ENCODE data around the gene LENG8. TPM values are rescaled to one million over a fixed set of nuclear protein-coding genes. Genes with fewer than 3 reads are reported as not detected.

The LENG8 gene
- total and polyA plus RNA-seq, 10 of the 15 experiments (the other 5 are each of a cell fraction or from before 2014, with no cell fraction given), result 2.3 to 145 (median 34.4) TPM

DNA sequence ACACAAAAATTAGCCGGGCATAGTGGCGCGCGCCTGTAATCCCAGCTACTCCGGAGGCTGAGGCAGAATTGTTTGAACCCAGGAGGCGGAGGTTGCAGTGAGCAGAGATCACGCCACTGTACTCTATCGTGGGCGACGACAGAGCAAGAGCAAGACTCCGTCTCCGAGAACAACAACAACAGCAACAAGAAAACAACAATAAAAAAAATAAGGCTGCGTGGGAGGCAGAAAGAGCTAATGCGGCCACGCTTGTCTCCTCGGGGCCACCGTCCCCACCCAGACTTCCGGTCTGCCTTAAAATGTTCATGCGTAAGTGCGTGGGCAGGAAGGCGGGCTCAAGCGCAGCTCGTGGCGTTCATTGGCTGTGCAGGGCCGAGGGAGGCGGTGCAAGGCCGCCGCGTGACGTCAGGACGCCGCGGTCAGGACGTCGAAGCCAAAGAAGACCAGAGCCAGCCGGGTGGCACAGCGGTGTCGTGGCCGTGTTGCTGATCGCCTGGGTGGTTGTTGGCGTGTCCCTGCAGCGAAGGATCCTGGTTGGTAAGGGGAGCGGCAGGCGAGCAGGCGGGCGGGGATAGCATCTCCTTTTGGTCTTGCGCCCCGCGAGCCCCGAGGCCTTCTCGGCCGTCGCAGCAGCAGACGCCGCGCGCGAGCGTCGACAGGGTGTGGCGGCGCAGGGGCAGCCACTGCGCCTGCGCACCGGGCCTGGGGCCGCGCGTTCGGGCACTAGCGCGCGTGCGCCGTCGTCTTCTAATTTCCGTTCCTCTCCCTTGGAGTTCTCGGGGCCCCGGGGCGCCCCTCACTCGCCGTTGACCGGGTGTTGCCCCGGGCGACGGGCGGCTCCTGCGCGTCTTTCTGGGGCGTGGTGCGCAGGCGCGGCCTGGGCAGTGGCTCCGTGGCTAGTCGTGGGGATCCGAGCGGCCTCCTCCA, at the start of gene LENG8 (continued):
- TF ChIP-seq, protein P1, sequence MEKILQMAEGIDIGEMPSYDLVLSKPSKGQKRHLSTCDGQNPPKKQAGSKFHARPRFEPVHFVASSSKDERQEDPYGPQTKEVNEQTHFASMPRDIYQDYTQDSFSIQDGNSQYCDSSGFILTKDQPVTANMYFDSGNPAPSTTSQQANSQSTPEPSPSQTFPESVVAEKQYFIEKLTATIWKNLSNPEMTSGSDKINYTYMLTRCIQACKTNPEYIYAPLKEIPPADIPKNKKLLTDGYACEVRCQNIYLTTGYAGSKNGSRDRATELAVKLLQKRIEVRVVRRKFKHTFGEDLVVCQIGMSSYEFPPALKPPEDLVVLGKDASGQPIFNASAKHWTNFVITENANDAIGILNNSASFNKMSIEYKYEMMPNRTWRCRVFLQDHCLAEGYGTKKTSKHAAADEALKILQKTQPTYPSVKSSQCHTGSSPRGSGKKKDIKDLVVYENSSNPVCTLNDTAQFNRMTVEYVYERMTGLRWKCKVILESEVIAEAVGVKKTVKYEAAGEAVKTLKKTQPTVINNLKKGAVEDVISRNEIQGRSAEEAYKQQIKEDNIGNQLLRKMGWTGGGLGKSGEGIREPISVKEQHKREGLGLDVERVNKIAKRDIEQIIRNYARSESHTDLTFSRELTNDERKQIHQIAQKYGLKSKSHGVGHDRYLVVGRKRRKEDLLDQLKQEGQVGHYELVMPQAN (conservative IDR thresholded peaks at IDR 0.05), result peak; percentile 61
- TF ChIP-seq CBX5 (IDR thresholded peaks at IDR 0.05; ENCODE audit: low read depth) (no peak), SREBF1 (IDR thresholded peaks at IDR 0.05; ENCODE audit: low read length) (no peak), BHLHE40 (IDR thresholded peaks at IDR 0.05; ENCODE audit: borderline replicate concordance in 1 of 2, low read depth in 2 of 2, low read length in 1 of 2) (peak in 1 of 2 experiments; percentile 67; a peak in 2 of 4 replicates), SP1 (IDR thresholded peaks at IDR 0.05; ENCODE audit: low read depth, low read length) (peak; percentile 93), PAX5 (IDR thresholded peaks at IDR 0.05; ENCODE audit: borderline replicate concordance, low read depth, low read length) (peak; percentile 65; the same call in 1 of the 2 replicates), KLF5 (IDR thresholded peaks at IDR 0.05; ENCODE audit: partially characterized antibody) (no peak), JUND (IDR thresholded peaks at IDR 0.05; ENCODE audit: low read depth, low read length) (no peak), PBX3 (IDR thresholded peaks at IDR 0.05; ENCODE audit: insufficient replicate concordance, low read depth, low read length) (no peak), CHD4 (IDR thresholded peaks at IDR 0.05) (no peak), RELA (IDR thresholded peaks at IDR 0.05; ENCODE audit: borderline replicate concordance, partially characterized antibody) (peak; percentile 72), ZNF274 (IDR thresholded peaks at IDR 0.05; ENCODE audit: insufficient read depth, insufficient read length) (no peak), SMARCA5 (IDR thresholded peaks at IDR 0.05) (peak; percentile 85), IRF5 (IDR thresholded peaks at IDR 0.05; ENCODE audit: borderline replicate concordance) (no peak), WRNIP1 (IDR thresholded peaks at IDR 0.05; ENCODE audit: borderline replicate concordance, low read depth, low read length) (no peak), SPI1 (IDR thresholded peaks at IDR 0.05; ENCODE audit: borderline replicate concordance, insufficient read depth, low read depth, low read length) (no peak), MYC (IDR thresholded peaks at IDR 0.05; ENCODE audit: insufficient read depth, insufficient read length, insufficient replicate concordance, low read length, severe bottlenecking) (peak; percentile 83), TCF3 (IDR thresholded peaks at IDR 0.05; ENCODE audit: borderline replicate concordance, insufficient read depth, low read depth, low read length) (no peak), DPF2 (IDR thresholded peaks at IDR 0.05) (peak; percentile 77), MYB (IDR thresholded peaks at IDR 0.05; ENCODE audit: borderline replicate concordance, low read depth, low read length) (no peak), ZBED1 (IDR thresholded peaks at IDR 0.05; ENCODE audit: borderline replicate concordance) (peak; percentile 39; the same call in 1 of the 2 replicates), SREBF2 (IDR thresholded peaks at IDR 0.05; ENCODE audit: low read length) (no peak)
- TF ChIP-seq, protein P2, sequence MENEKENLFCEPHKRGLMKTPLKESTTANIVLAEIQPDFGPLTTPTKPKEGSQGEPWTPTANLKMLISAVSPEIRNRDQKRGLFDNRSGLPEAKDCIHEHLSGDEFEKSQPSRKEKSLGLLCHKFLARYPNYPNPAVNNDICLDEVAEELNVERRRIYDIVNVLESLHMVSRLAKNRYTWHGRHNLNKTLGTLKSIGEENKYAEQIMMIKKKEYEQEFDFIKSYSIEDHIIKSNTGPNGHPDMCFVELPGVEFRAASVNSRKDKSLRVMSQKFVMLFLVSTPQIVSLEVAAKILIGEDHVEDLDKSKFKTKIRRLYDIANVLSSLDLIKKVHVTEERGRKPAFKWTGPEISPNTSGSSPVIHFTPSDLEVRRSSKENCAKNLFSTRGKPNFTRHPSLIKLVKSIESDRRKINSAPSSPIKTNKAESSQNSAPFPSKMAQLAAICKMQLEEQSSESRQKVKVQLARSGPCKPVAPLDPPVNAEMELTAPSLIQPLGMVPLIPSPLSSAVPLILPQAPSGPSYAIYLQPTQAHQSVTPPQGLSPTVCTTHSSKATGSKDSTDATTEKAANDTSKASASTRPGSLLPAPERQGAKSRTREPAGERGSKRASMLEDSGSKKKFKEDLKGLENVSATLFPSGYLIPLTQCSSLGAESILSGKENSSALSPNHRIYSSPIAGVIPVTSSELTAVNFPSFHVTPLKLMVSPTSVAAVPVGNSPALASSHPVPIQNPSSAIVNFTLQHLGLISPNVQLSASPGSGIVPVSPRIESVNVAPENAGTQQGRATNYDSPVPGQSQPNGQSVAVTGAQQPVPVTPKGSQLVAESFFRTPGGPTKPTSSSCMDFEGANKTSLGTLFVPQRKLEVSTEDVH (IDR thresholded peaks at IDR 0.05; ENCODE audit: low read depth, partially characterized antibody), result no peak

Measured in GM12878 (cell line).